ENCODE data around the gene RABIF.
"Not testable (repeated sequence)": the region's sequence is repeated elsewhere in the genome, so short reads cannot be mapped to it uniquely, and the experiment has no call there.

RABIF gene

DNA sequence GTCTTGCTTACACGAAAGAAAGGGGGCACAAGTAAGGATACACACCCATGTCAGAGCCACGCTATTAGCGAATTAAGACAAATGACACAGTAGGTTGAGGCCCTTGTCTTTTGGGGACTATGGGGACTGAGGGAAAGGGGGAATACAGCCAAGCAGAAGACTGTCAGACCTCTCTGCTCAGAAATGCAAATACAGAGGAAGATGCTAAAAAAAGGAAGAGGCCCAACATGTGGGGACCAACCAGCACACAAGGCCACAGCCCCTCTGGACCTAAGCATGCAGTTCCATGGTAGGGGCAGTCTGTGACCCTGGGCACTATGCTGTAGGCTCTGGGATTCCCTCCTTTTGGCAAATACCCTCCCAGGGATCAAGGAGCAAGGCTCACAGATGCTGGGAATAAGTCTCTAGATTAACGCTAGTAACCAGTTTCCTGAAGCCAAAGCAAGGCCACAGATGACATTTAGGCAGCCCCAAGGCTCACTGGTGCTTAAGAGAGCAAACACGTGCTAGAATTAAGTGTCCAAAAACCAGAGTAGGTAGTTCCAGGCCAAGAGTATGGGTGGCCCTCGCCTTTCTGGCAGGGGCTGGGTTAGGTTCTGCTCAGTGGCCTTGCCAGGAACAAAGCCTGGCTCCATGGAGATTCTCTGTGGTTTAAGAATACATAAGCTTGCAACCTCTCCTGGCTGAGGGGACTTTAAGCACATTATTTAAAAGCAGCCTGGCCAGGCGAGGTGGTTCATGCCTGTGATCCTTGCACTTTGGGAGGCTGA lies 38.2 kb downstream of the RABIF start:
- H3K4me2 ChIP-seq (ENCODE audit: low read length): no peak overlapping the region

DNA sequence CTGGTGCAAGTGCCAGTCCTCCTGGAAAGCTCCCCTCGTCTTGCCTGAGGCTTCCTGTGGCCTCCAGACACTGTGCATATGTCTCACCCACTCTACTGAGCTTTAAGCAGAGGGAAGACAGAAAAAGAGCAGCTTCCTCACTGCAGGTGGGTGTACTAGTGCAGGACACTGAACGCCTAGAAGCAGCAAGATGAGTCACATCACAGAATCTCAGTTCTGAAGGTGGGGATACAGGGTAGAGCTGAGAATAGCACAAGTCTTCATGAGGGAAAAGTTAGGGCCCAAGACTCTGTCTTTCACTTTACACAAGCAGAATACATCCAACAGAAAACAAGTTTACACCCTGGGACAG lies 40.8 kb downstream of the RABIF start:
- H3K9me3 ChIP-seq (replicated peaks; ENCODE audit: low read length): no peaks in the 10 kb centered on the region
- H3K4me3 ChIP-seq (ENCODE audit: low read length): no peak overlapping the region
- H3K4me1 ChIP-seq (ENCODE audit: control insufficient read depth, insufficient read depth, low read length): peaks cover 2% of the 10 kb centered on the region
- peaks cover 8% of the 10 kb centered on the region for H3K27me3 ChIP-seq (ENCODE audit: control insufficient read depth, insufficient read depth, low read length)
- H3K9ac ChIP-seq (ENCODE audit: low read depth, low read length): no peak overlapping the region
- H3K36me3 ChIP-seq (ENCODE audit: insufficient read depth, low read length): no peaks in the 10 kb centered on the region
- H3K4me2 ChIP-seq (ENCODE audit: low read length): no peak overlapping the region

More for the DNA sequence above, 38.2 kb downstream of the RABIF start:
- Histone ChIP-seq H3K9ac (ENCODE audit: low read depth, low read length) (no peak overlapping the region), H3K27me3 (ENCODE audit: control insufficient read depth, insufficient read depth, low read length) (peaks cover 3% of the 10 kb centered on the region), H3K36me3 (ENCODE audit: insufficient read depth, low read length) (no peaks in the 10 kb centered on the region), H3K4me3 (ENCODE audit: low read length) (no peak overlapping the region), H3K9me3 (replicated peaks; ENCODE audit: low read length) (no peaks in the 10 kb centered on the region), H3K4me1 (ENCODE audit: control insufficient read depth, insufficient read depth, low read length) (no peaks in the 10 kb centered on the region)

DNA sequence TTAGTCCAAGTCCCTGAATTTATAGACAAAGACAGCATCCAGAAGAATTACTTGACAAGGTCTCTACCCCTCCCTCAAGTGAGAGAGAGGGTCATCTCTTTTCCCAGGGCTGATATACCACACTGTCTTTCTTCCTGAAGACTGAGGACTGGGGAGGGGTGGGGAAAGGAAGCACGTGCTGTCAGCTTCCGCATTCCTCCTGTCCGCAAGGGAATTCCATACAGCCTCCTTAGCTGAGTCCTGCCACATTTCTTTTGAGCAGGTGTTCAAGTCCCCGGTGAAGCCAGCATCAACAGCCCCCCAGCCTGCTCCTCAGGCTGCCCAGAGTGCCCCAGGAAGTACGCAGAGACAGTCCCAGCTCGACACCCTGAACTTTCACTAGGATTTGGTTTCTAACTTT lies 44.0 kb downstream of the RABIF start:
- H3K36me3 ChIP-seq (ENCODE audit: insufficient read depth, low read length): no peaks in the 10 kb centered on the region
- peaks cover 2% of the 10 kb centered on the region for H3K4me1 ChIP-seq (ENCODE audit: control insufficient read depth, insufficient read depth, low read length)
- H3K9me3 ChIP-seq (replicated peaks; ENCODE audit: low read length): no peaks in the 10 kb centered on the region
- peaks cover 14% of the 10 kb centered on the region for H3K27me3 ChIP-seq (ENCODE audit: control insufficient read depth, insufficient read depth, low read length)
- no peak overlapping the region for H3K4me2 ChIP-seq (ENCODE audit: low read length)
- no peak overlapping the region for H3K9ac ChIP-seq (ENCODE audit: low read depth, low read length)
- no peak overlapping the region for H3K4me3 ChIP-seq (ENCODE audit: low read length)

DNA sequence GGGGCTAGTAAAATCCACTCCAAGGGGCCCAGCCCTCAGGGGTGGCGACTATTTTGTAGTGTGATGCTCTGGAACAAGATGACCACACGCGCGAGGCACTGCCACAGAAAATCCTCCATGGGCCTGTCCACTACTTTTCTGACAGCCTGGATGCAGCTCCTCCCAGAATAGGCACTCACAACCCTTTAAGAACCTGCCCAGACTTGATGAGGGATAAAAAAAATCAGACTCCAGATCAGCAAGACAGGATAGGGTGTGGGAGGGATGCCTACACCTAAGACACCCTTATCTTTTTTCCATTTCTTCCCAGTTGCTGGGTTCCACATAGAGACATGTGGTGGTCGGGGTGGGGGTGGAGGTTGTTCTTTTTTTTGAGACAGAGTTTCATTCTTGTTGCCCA lies 44.7 kb downstream of the RABIF start:
- Histone ChIP-seq H3K4me1 (ENCODE audit: control insufficient read depth, insufficient read depth, low read length) (peaks cover 2% of the 10 kb centered on the region), H3K4me3 (ENCODE audit: low read length) (no peak overlapping the region), H3K9ac (ENCODE audit: low read depth, low read length) (no peak overlapping the region), H3K27me3 (ENCODE audit: control insufficient read depth, insufficient read depth, low read length) (peaks cover 14% of the 10 kb centered on the region), H3K4me2 (ENCODE audit: low read length) (no peak overlapping the region), H3K36me3 (ENCODE audit: insufficient read depth, low read length) (no peaks in the 10 kb centered on the region), H3K9me3 (replicated peaks; ENCODE audit: low read length) (no peaks in the 10 kb centered on the region)

DNA sequence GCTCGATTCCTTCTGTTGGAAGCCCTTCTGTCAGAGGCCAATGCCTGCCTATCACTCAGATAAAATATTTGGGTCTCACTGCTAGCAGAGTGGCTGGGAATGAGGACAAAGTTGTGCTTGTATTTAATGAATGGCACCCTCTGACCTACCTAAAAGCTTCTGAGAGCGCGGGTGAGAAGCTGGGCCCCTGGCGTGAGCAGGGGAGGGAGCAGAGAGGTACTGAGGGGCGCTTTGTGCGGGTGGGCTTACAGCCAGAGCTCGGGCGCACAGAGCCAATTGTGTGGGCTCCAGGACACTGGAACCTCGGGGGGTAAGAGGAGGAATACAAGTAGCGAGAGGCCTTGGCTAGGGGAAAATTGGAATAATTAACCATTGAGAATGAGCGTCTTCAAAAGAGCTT lies 45.9 kb downstream of the RABIF start:
- H3K4me3 ChIP-seq (ENCODE audit: low read length): no peak overlapping the region
- H3K9me3 ChIP-seq (replicated peaks; ENCODE audit: low read length): no peaks in the 10 kb centered on the region
- peaks cover 2% of the 10 kb centered on the region for H3K4me1 ChIP-seq (ENCODE audit: control insufficient read depth, insufficient read depth, low read length)
- no peak overlapping the region for H3K9ac ChIP-seq (ENCODE audit: low read depth, low read length)
- H3K4me2 ChIP-seq (ENCODE audit: low read length): no peak overlapping the region
- H3K36me3 ChIP-seq (ENCODE audit: insufficient read depth, low read length): no peaks in the 10 kb centered on the region
- peaks cover 17% of the 10 kb centered on the region for H3K27me3 ChIP-seq (ENCODE audit: control insufficient read depth, insufficient read depth, low read length)

DNA sequence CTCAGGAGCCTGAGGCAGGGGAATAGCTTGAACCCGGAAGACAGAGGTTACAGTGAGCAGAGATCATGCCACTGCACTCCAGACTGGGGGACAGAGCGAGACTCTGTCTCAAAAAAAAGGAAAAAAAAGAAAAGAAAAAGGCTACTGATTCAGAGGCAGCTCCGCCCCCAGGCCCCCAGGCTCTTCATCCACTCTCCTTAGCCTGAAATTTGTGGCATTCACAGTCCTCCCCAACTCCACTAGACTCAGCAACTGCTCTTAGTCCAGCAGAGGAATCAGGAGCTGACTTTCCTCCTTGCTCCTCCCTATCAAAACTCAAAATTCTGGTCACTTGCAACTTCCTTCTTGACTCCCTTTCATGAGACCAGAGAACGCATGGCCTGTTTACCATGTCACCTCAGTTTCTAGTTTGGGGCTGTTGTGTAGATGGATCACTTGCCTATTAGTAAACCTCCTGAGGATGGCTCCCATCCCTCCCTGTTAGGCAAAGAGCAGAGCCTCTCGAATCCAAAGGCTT lies 51.1 kb downstream of the RABIF start:
- peaks cover 44% of the 10 kb centered on the region for H3K27me3 ChIP-seq (ENCODE audit: control insufficient read depth, insufficient read depth, low read length)
- H3K4me3 ChIP-seq (ENCODE audit: low read length): no peak overlapping the region
- no peak overlapping the region for H3K9ac ChIP-seq (ENCODE audit: low read depth, low read length)
- no peaks in the 10 kb centered on the region for H3K36me3 ChIP-seq (ENCODE audit: insufficient read depth, low read length)
- no peak overlapping the region for H3K4me2 ChIP-seq (ENCODE audit: low read length)
- no peaks in the 10 kb centered on the region for H3K4me1 ChIP-seq (ENCODE audit: control insufficient read depth, insufficient read depth, low read length)
- no peaks in the 10 kb centered on the region for H3K9me3 ChIP-seq (replicated peaks; ENCODE audit: low read length)

DNA sequence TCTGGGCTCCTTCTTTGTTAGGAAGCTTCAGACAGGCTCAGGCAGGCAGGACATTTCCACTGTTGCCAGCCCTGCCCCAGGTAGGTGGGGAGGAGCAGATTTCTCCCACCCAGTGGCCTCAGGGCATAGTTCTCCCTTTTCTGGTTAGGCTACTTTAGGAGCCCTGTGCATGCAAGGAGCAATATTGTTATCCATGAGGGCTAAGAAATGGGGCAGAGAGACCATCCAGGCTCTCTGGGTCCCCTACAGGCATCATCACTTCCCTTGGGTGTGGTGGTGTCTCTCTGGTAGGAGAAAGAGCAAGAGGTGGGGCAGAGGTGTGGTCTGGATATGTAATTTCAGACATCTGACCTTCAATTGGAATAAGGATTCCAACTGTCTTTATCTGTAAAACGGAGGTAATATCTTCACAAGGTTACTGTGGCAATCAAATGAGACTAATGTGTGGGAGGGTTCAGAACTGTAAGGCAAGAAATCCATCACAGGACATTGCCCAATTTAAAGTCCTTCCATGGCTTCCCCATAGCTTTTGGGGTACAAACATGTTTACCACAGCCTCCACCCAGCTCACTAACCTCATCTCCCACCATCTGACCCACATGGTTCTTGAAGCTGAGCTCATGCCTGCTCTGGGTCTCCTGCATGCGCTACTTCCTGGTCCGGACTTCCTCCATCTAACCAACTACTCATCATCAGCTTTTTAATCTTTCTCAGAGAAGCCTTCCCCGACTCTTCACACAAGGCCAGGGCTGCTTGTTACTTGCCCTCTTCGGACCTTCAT lies 52.1 kb downstream of the RABIF start:
- Histone ChIP-seq H3K4me2 (ENCODE audit: low read length) (no peak overlapping the region), H3K9ac (ENCODE audit: low read depth, low read length) (no peak overlapping the region), H3K27me3 (ENCODE audit: control insufficient read depth, insufficient read depth, low read length) (peaks cover 44% of the 10 kb centered on the region), H3K4me1 (ENCODE audit: control insufficient read depth, insufficient read depth, low read length) (no peaks in the 10 kb centered on the region), H3K36me3 (ENCODE audit: insufficient read depth, low read length) (no peaks in the 10 kb centered on the region), H3K9me3 (replicated peaks; ENCODE audit: low read length) (no peaks in the 10 kb centered on the region), H3K4me3 (ENCODE audit: low read length) (no peak overlapping the region)

DNA sequence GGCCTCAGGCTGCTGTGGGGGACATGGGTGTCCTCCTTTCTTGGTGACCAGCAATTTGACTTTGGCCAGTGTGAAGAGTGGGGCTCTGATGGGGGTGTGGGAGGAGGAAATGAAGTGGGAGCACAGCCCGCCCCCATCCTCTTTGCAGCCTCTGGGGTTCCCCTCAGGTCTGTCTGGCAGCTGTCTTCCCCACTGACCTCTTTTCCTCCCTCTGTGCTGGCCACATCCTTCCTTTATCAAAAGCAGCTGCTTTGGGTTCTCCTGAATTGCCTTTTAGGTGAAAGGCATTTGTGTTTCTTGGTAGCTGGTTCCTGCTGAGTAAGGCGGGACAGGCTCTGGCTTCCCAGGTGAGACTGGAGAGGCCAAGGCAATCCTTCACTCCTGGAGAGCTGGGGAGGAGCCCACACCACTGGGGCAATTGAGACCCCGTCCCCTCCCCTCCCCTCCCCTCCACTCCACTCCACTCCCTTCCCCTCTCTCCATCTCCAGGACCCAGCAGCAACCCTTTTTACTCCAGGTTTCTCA lies 53.3 kb downstream of the RABIF start:
- Histone ChIP-seq H3K27me3 (ENCODE audit: control insufficient read depth, insufficient read depth, low read length) (peaks cover 38% of the 10 kb centered on the region), H3K4me2 (ENCODE audit: low read length) (no peak overlapping the region), H3K9ac (ENCODE audit: low read depth, low read length) (no peak overlapping the region), H3K9me3 (replicated peaks; ENCODE audit: low read length) (no peaks in the 10 kb centered on the region), H3K4me1 (ENCODE audit: control insufficient read depth, insufficient read depth, low read length) (no peaks in the 10 kb centered on the region), H3K36me3 (ENCODE audit: insufficient read depth, low read length) (no peaks in the 10 kb centered on the region), H3K4me3 (ENCODE audit: low read length) (no peak overlapping the region)

DNA sequence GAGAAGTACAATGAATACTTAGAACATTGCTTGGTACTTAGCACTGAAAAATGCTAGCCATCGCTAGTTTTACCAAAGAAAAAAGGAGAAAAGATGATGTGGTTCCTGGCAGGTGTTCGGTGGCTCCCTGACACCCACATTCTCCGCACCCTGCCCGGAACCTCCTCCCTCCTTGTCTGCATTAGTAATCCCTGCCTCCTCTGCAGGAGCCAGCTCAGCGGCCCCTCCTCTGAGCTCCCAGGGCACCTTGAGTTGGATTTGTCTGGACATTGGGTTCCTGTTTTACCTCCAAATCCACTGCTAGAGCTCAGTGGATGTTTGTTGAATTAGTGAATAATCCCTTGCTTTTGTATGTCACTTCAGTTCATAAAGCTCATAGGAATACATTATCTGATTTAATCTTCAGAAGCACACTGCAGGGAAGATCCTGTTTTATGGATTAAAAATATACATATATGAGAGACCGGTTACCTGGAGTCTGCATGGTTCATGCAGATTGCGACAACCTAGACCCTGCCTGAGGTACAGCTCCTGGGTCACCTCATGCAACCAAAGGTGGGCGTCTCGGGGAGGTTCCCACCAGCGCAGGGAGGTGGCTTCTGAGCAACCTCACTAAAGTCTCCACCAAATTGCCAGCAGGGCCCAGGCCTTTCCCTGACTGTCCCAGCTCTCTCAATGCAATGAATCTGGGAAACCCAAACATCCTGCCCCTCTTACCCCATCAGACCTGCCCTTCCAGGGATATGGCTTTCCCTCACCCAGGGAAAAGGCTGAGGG lies 54.0 kb downstream of the RABIF start:
- Histone ChIP-seq H3K9ac (ENCODE audit: low read depth, low read length) (no peak overlapping the region), H3K4me2 (ENCODE audit: low read length) (no peak overlapping the region), H3K9me3 (replicated peaks; ENCODE audit: low read length) (no peaks in the 10 kb centered on the region), H3K4me1 (ENCODE audit: control insufficient read depth, insufficient read depth, low read length) (no peaks in the 10 kb centered on the region), H3K4me3 (ENCODE audit: low read length) (no peak overlapping the region), H3K36me3 (ENCODE audit: insufficient read depth, low read length) (no peaks in the 10 kb centered on the region), H3K27me3 (ENCODE audit: control insufficient read depth, insufficient read depth, low read length) (peaks cover 38% of the 10 kb centered on the region)

DNA sequence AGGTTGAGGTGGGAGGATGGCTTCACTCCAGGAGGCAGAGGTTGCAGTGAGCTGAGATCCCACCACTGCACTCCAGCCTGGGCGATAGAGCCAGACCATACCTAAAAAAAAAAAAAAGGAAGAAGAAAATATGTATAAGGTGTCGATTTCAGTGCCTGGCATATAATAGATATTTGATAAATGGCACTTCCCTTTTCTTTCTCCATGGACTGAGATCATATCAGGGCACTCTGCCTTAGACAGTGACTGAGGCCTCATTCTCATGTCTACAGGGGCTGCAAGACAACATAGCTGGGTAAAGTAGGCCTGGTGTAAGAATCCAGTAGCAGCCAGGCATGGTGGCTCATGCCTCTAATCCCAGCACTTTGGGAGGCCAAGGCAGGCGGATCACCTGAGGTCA lies 57.0 kb downstream of the RABIF start:
- Histone ChIP-seq H3K9me3 (replicated peaks; ENCODE audit: low read length) (no peaks in the 10 kb centered on the region), H3K4me2 (ENCODE audit: low read length) (no peak overlapping the region), H3K4me3 (ENCODE audit: low read length) (no peak overlapping the region), H3K27me3 (ENCODE audit: control insufficient read depth, insufficient read depth, low read length) (peaks cover 32% of the 10 kb centered on the region), H3K36me3 (ENCODE audit: insufficient read depth, low read length) (no peaks in the 10 kb centered on the region), H3K9ac (ENCODE audit: low read depth, low read length) (no peak overlapping the region), H3K4me1 (ENCODE audit: control insufficient read depth, insufficient read depth, low read length) (no peaks in the 10 kb centered on the region)

DNA sequence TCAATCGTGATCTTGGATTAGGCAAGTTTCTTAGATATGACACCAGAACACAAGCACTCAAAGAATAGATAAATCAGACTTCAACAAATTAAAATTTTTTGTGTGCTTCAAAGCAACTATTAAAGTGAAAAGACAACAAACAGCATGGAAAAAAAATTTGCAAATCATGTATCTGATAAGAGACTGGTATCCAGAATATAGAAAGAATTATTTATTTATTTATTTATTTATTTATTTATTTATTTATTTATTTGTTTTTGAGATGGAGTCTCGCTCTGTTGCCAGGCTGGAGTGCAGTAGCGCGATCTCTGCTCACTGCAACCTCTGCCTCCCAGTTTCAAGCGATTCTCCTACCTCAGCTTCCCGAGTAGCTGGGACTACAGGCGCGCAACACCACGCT lies 59.7 kb downstream of the RABIF start:
- H3K4me3 ChIP-seq (ENCODE audit: low read length); H3K4me1 ChIP-seq (ENCODE audit: control insufficient read depth, insufficient read depth, low read length); H3K9ac ChIP-seq (ENCODE audit: low read depth, low read length); H3K36me3 ChIP-seq (ENCODE audit: insufficient read depth, low read length); H3K4me2 ChIP-seq (ENCODE audit: low read length); H3K9me3 ChIP-seq (replicated peaks; ENCODE audit: low read length): not testable (repeated sequence)
- H3K27me3 ChIP-seq (ENCODE audit: control insufficient read depth, insufficient read depth, low read length): peaks cover 35% of the 10 kb centered on the region

Measured in skeletal muscle satellite cell (primary cell).